HUES6 (cell line): ENCODE results near the gene CCDC178.

ENCODE experiments used
- H3K27ac ChIP-seq: 2 replicates; pipeline ENCODE4 v1.7.0; 2013; ENCODE audit warnings: low read depth, mild to moderate bottlenecking, low read length, inconsistent platforms
- H3K27me3 ChIP-seq: 2 replicates; pipeline ENCODE4 v1.6.1; 2013; ENCODE audit warnings: low read length; ENCODE audit not compliant: control insufficient read depth, insufficient read depth
- H3K36me3 ChIP-seq: 2 replicates; pipeline ENCODE4 v1.6.1; 2013; ENCODE audit warnings: low read length; ENCODE audit not compliant: control insufficient read depth, insufficient read depth
- H3K4me1 ChIP-seq: 2 replicates; pipeline ENCODE4 v1.6.1; 2013; ENCODE audit warnings: low read length; ENCODE audit not compliant: control insufficient read depth, insufficient read depth
- H3K4me3 ChIP-seq: 2 replicates; pipeline ENCODE4 v1.5.1; 2013; ENCODE audit warnings: low read depth, low read length
- H3K9ac ChIP-seq: one replicate; pipeline ENCODE4 v1.6.1; 2013; ENCODE audit warnings: mild to moderate bottlenecking, low read length
- H3K9me3 ChIP-seq: 2 replicates; pipeline ENCODE4 v1.6.1; 2013; ENCODE audit warnings: low read depth, low read length; ENCODE audit not compliant: control insufficient read depth, insufficient read depth

CCDC178 gene

GRCh38 chr18:32918692-32919250, 521.8 kb downstream of the CCDC178 start:
- no peak overlapping the region for H3K27ac ChIP-seq
- H3K36me3 ChIP-seq: no peaks in the 10 kb centered on the region
- H3K9ac ChIP-seq: no peak overlapping the region
- no peaks in the 10 kb centered on the region for H3K27me3 ChIP-seq
- H3K4me3 ChIP-seq: no peak overlapping the region
- H3K4me1 ChIP-seq: no peaks in the 10 kb centered on the region
- H3K9me3 ChIP-seq: no peaks in the 10 kb centered on the region

DNA sequence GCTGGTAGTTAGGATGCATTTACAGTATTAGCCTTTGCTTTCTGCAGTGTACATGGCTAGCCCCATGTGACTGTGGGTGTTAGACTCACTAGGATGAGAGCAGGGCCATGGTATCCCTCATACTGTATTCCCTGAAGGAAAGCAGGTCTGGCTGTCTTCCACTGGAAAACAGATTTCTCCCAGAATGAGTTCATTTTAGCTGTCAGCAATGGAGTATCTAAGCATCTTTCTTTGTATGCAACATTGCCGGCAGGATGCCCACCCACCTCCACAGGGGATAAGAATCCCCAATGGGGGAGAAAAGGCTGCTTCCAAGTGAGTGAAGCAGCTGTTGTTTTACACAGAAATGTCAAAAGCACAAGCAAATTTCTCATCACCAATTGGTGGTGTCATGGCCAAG, 525.0 kb downstream of the CCDC178 start:
- no peaks in the 10 kb centered on the region for H3K36me3 ChIP-seq
- H3K27ac ChIP-seq: no peak overlapping the region
- H3K4me1 ChIP-seq: 0 out of 2 replicates have a peak, but pooled peaks cover 2% of the 10 kb centered on the region
- no peak overlapping the region for H3K9ac ChIP-seq
- no peaks in the 10 kb centered on the region for H3K27me3 ChIP-seq
- H3K4me3 ChIP-seq: no peak overlapping the region
- H3K9me3 ChIP-seq: no peaks in the 10 kb centered on the region

DNA sequence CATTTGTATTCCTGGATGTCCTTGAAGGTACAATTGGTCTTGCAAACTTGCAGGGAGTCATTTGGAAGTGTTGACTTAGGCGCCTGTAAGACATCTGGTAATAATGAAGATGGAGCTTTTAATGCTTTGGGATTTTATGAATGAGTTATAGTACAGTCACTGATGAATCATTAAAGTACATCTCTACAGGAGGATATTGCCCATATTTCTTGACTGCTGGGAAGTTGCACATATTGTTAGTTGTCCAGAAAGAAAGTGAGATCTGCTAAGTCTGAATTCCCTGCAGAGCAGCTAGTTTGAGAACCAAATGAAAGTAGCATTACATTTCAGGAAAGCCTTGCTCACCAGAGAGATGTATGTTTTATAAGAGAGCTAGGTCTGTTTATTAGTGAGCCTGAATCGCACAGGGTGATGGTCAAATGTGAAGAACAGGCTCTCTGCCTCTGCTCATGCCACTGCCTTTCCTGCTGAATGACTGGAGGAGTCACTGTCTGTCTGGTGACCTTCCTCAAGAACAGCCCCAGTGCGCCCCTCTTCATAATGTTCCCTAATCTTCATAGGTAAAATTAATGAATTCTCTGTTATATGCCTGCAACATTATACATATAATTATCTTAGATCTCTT, 528.7 kb downstream of the CCDC178 start:
- no peak overlapping the region for H3K4me3 ChIP-seq
- H3K4me1 ChIP-seq: 0 out of 2 replicates have a peak, but pooled peaks cover 2% of the 10 kb centered on the region
- H3K9me3 ChIP-seq: no peaks in the 10 kb centered on the region
- H3K27ac ChIP-seq: no peak overlapping the region
- H3K27me3 ChIP-seq: no peaks in the 10 kb centered on the region
- no peak overlapping the region for H3K9ac ChIP-seq
- no peaks in the 10 kb centered on the region for H3K36me3 ChIP-seq

GRCh38 chr18:32910694-32911296, 529.7 kb downstream of the CCDC178 start:
- H3K27me3 ChIP-seq: no peaks in the 10 kb centered on the region
- no peak overlapping the region for H3K9ac ChIP-seq
- H3K27ac ChIP-seq: no peak overlapping the region
- no peak overlapping the region for H3K4me3 ChIP-seq
- H3K36me3 ChIP-seq: no peaks in the 10 kb centered on the region
- H3K4me1 ChIP-seq: 0 out of 2 replicates have a peak, but pooled peaks cover 2% of the 10 kb centered on the region
- H3K9me3 ChIP-seq: no peaks in the 10 kb centered on the region

DNA sequence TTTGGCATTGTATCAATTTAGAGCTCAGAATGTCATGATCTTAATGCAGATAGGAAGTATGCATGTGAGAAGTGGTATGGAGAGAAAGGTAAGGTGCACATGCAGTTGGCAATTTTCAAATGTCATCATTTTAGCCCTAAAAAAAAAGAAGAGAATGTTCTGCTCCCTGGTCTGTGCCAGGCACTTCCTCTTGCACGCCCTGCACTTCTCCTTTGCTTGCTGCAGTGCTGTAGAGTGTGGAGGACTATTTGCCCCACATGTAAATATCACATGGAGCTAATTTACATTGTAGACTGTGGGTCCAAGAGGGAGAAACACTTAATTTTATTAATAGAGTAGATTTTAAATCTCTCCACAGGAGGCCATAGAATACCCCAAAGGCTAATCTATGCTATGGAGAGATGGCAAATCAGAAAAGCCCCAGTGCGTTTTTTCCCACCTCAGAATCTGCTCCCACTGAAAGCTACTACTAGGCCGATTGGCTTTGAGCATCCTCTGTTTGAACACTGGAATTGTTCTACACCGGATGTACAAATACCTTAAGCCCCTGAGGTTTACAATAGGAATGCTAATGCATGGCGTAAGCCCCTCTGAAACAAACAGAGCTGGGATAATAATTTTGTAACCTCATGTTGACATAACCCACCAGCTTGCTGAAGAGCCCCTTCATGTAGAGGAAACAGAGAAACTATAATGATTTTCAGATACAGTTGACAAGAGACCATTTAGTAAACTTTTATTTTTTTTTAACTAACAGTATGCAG, 530.5 kb downstream of the CCDC178 start:
- Histone ChIP-seq H3K27ac (no peak overlapping the region), H3K4me1 (0 out of 2 replicates have a peak, but pooled peaks cover 2% of the 10 kb centered on the region), H3K4me3 (no peak overlapping the region), H3K27me3 (no peaks in the 10 kb centered on the region), H3K9me3 (no peaks in the 10 kb centered on the region), H3K36me3 (no peaks in the 10 kb centered on the region), H3K9ac (no peak overlapping the region)

GRCh38 chr18:32908424-32908805, 532.1 kb downstream of the CCDC178 start:
- no peak overlapping the region for H3K9ac ChIP-seq
- H3K9me3 ChIP-seq: no peaks in the 10 kb centered on the region
- 0 out of 2 replicates have a peak, but pooled peaks cover 2% of the 10 kb centered on the region for H3K4me1 ChIP-seq
- no peak overlapping the region for H3K27ac ChIP-seq
- no peak overlapping the region for H3K4me3 ChIP-seq
- H3K27me3 ChIP-seq: no peaks in the 10 kb centered on the region
- H3K36me3 ChIP-seq: no peaks in the 10 kb centered on the region

DNA sequence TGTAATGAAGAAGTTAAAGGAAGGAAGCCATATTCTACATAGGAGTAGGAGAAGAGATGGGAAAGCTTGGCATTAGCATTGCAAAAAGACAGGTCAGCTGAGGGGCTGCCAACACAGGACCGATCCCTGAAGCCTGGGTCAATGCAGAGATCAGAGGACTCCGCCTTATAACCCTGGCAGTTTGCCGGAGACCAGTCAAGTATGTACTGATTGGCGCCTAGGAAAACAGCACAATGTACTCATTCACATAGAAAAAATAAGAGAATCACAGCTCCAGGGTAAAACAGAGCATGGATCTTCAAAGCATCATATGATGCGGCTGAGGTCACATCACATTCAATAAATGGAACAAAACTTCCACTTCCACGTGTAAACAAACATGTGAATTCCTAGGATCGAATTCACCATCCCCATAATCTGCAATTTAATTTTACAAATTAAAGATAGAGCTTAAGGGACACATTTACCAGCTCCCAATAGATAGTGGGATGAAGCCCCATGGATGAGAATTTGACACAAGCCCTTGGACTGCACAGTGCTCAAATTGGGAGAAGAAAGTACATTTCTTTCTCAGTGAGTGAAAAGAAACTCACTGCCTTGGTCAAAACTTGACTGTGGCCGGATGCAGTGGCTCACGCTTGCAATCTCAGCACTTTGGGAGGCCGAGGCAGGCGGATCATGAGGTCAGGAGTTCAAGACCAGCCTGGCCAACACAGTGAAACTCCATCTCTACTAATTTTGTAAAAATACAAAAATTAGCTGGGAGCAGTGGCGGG, 532.7 kb downstream of the CCDC178 start:
- Histone ChIP-seq H3K9me3 (no peaks in the 10 kb centered on the region), H3K4me1 (0 out of 2 replicates have a peak, but pooled peaks cover 2% of the 10 kb centered on the region), H3K36me3 (no peaks in the 10 kb centered on the region), H3K9ac (no peak overlapping the region), H3K27ac (no peak overlapping the region), H3K27me3 (no peaks in the 10 kb centered on the region), H3K4me3 (no peak overlapping the region)

- Histone ChIP-seq H3K36me3 (no peaks in the 10 kb centered on the region), H3K9ac (no peak overlapping the region), H3K27ac (no peak overlapping the region), H3K27me3 (no peaks in the 10 kb centered on the region), H3K4me1 (0 out of 2 replicates have a peak, but pooled peaks cover 2% of the 10 kb centered on the region), H3K4me3 (no peak overlapping the region), H3K9me3 (no peaks in the 10 kb centered on the region)
These were observed 533.3 kb downstream of the CCDC178 start for GRCh38 chr18:32907311-32907585.

GRCh38 chr18:32906506-32907310, 533.8 kb downstream of the CCDC178 start:
- Histone ChIP-seq H3K27me3 (no peaks in the 10 kb centered on the region), H3K4me3 (no peak overlapping the region), H3K36me3 (no peaks in the 10 kb centered on the region), H3K4me1 (0 out of 2 replicates have a peak, but pooled peaks cover 2% of the 10 kb centered on the region), H3K27ac (no peak overlapping the region), H3K9ac (no peak overlapping the region), H3K9me3 (no peaks in the 10 kb centered on the region)

GRCh38 chr18:32905651-32906050, 534.9 kb downstream of the CCDC178 start:
- no peaks in the 10 kb centered on the region for H3K27me3 ChIP-seq
- no peak overlapping the region for H3K9ac ChIP-seq
- H3K27ac ChIP-seq: no peak overlapping the region
- H3K4me1 ChIP-seq: 0 out of 2 replicates have a peak, but pooled peaks cover 1% of the 10 kb centered on the region
- no peaks in the 10 kb centered on the region for H3K36me3 ChIP-seq
- no peak overlapping the region for H3K4me3 ChIP-seq
- no peaks in the 10 kb centered on the region for H3K9me3 ChIP-seq
